ENCODE measurements around the gene KRTAP6-1. TPM values are rescaled to one million over a fixed set of nuclear protein-coding genes. Genes with fewer than 3 reads are reported as not detected.

The KRTAP6-1 gene, protein sequence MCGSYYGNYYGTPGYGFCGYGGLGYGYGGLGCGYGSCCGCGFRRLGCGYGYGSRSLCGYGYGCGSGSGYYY
- not detected in 2 replicates for total RNA-seq

DNA sequence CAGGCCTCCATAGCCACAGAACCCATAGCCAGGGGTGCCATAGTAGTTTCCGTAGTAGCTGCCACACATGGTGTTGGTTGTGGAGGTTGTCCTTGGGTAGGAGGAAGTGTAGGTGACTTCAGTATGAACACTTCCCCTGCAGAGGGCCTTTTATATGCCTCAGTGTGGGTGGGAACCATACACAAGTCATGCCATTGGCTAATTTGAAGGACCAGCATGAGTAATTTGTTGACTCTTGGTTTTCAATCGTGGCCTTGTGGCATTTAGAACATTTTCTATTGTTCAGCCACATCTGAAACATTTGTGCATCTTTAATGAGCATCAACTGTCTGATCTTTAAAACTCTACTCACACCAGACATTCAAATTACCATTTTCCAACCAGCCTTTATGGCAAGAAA lies at the start of gene KRTAP6-1:
Gene KRTAP6-1 (minus strand): TSS at position 95 of the 400 bp plus-strand sequence. CDS start 26 bp downstream, at position 69.
- H3K4me3 ChIP-seq (ENCODE audit: low read depth, low read length), result no peak within 1 kb of the TSS
- no peak for DNase-seq (ENCODE audit: low read depth)
- TF ChIP-seq, protein P1, sequence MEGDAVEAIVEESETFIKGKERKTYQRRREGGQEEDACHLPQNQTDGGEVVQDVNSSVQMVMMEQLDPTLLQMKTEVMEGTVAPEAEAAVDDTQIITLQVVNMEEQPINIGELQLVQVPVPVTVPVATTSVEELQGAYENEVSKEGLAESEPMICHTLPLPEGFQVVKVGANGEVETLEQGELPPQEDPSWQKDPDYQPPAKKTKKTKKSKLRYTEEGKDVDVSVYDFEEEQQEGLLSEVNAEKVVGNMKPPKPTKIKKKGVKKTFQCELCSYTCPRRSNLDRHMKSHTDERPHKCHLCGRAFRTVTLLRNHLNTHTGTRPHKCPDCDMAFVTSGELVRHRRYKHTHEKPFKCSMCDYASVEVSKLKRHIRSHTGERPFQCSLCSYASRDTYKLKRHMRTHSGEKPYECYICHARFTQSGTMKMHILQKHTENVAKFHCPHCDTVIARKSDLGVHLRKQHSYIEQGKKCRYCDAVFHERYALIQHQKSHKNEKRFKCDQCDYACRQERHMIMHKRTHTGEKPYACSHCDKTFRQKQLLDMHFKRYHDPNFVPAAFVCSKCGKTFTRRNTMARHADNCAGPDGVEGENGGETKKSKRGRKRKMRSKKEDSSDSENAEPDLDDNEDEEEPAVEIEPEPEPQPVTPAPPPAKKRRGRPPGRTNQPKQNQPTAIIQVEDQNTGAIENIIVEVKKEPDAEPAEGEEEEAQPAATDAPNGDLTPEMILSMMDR (IDR thresholded peaks at IDR 0.05; ENCODE audit: insufficient read depth, low read depth, low read length), result no peak

DNA sequence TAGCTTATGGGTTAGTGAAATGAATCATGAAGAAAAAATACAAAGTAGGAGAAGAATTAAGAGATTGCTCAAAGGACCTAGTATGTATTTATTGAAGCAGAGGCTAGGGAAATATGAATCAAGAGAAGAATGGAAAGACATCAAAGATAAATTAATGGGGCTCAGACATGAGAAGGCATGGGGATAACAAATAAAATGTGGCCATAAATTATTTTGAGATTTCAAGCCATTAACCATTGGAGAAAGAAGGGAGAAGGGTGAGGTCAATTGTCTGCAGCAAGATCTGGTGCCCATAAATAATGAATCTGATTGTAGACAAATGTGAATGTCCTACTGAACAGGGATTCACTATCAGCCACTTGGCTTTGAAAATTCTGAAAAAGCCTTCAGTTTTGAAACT lies 39.2 kb upstream of the KRTAP6-1 start:
- TF ChIP-seq, protein P1 (IDR thresholded peaks at IDR 0.05; ENCODE audit: insufficient read depth, low read depth, low read length), result no peak
- H3K4me3 ChIP-seq (ENCODE audit: low read depth, low read length), result no peak overlapping the region
- DNase-seq (ENCODE audit: low read depth), result no peak

DNA sequence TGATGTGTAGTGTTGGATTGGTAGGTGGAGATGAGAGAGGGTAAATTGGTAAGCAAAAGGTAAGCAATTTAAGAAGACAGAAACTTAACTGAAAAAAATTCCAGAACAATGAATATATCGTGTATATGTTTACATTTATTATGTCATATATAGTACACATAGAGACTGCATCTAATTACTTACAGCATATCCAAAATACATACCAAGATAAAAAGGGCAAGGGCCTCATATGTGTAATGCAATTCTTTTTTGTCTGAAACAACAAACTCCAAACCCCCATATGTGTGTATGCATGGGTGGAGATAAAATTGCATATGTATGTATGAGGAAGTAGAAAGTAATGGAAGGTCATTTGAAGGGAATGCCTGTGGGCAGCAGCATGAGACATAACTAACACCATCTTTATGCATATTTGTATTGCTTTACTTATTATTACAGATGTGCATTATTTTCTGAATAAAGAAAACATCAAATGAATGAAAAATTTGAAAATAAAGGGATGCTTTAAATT lies 33.2 kb upstream of the KRTAP6-1 start:
- no peak overlapping the region for H3K4me3 ChIP-seq (ENCODE audit: low read depth, low read length)
- no peak for DNase-seq (ENCODE audit: low read depth)
- TF ChIP-seq, protein P1 (IDR thresholded peaks at IDR 0.05; ENCODE audit: insufficient read depth, low read depth, low read length), result no peak

DNA sequence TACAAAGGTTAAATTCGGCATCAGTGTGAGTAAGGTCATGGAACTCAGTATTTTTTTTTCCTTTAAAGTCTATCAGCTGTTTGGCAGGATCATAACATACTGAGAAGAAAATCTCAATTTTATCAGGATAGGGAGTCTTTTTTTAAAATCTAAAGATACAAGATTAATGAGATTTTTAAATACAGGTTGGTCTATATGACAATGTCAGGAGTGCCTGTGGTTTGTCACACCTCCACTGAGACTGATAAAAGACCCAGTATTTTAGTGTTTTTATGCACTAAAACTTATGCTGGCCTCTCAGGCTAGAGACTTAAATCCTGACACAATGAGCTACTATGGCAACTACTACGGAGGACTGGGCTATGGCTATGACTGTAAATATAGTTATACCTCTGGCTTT lies 28.8 kb upstream of the KRTAP6-1 start, which contains the start of gene KRTAP20-3:
Gene KRTAP20-3 (plus strand): TSS at position 301 of the 400 bp plus-strand sequence.
- TF ChIP-seq, protein P1 (IDR thresholded peaks at IDR 0.05; ENCODE audit: insufficient read depth, low read depth, low read length), result no peak
- no peak for DNase-seq (ENCODE audit: low read depth)
- H3K4me3 ChIP-seq (ENCODE audit: low read depth, low read length), result no peak within 1 kb of the TSS

DNA sequence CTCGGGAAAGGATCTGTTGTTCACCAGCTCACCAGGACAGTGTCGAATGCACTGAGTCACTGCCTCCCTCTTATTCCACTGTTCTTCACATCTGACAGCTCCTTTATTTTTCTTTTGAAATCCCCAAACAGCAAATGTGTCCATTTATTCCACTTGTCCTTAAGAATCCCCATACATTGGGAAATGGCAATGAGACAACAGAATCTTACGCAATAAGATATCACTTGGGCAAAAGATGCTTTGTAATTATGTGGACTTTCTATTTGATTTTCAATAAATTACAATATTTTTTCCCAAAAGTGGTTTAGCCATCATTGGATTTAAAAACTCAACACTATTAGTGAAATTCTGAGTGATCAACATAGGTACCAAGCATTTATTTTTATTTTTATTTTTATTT lies 25.0 kb upstream of the KRTAP6-1 start:
- no peak for DNase-seq (ENCODE audit: low read depth)
- H3K4me3 ChIP-seq (ENCODE audit: low read depth, low read length), result no peak overlapping the region
- TF ChIP-seq, protein P1 (IDR thresholded peaks at IDR 0.05; ENCODE audit: insufficient read depth, low read depth, low read length), result no peak

DNA sequence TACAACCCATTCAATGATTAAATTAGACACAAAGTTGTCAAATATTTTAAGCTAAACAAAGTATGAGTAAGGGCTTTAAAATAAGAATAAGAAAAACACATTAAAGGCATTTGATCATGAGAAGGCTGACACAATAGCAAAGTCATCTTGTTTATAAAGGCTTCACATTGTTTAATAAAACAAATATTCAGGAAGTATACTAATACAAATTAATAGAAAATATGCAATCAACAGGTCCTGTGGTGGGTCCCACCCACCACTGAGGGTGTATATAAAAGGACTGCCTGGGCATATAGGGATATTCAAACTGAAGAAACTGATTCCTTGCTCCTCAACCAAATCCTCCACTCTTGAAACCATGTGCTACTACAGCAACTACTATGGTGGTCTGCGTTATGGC lies 21.2 kb upstream of the KRTAP6-1 start, which contains the start of gene KRTAP20-2:
Gene KRTAP20-2 (plus strand): TSS at position 301 of the 400 bp plus-strand sequence. CDS start 58 bp downstream, at position 359.
- no peak for DNase-seq (ENCODE audit: low read depth)
- H3K4me3 ChIP-seq (ENCODE audit: low read depth, low read length), result no peak within 1 kb of the TSS
- TF ChIP-seq, protein P1 (IDR thresholded peaks at IDR 0.05; ENCODE audit: insufficient read depth, low read depth, low read length), result no peak

DNA sequence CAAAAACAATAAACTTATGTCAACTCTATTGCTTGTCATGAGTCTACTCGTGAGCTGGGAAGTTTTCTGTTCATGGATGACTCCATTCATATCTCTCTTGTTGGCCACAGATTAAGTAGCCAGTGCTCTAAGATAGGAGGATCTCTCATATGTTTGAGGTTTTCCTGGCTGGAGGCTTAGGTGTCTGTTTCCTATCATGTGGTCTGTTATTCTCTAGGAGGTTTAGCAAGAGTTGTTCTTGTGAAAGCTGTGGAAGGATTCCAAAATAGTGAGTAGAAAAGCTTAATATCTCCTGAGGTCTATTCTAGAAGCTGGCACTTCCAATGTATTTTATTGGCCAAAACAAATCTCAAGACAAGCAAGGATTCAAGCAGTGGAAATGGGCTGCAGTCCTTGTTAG lies 15.5 kb upstream of the KRTAP6-1 start:
- TF ChIP-seq, protein P1 (IDR thresholded peaks at IDR 0.05; ENCODE audit: insufficient read depth, low read depth, low read length), result no peak
- DNase-seq (ENCODE audit: low read depth), result no peak
- H3K4me3 ChIP-seq (ENCODE audit: low read depth, low read length), result no peak overlapping the region
